ENCODE measurements around the gene PNMA6E. TPM values are rescaled to one million over a fixed set of nuclear protein-coding genes. Genes with fewer than 3 reads are reported as not detected.

Gene PNMA6E
- total and polyA plus RNA-seq, 2 of the 13 experiments (the other 11 are each of a cell fraction or from before 2014, with no cell fraction given), result not detected

GRCh38 chrX:153443476-153444332, 42.6 kb upstream of the PNMA6E start (continued):
- TF ChIP-seq, protein P1, sequence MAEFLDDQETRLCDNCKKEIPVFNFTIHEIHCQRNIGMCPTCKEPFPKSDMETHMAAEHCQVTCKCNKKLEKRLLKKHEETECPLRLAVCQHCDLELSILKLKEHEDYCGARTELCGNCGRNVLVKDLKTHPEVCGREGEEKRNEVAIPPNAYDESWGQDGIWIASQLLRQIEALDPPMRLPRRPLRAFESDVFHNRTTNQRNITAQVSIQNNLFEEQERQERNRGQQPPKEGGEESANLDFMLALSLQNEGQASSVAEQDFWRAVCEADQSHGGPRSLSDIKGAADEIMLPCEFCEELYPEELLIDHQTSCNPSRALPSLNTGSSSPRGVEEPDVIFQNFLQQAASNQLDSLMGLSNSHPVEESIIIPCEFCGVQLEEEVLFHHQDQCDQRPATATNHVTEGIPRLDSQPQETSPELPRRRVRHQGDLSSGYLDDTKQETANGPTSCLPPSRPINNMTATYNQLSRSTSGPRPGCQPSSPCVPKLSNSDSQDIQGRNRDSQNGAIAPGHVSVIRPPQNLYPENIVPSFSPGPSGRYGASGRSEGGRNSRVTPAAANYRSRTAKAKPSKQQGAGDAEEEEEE (CRISPR knock-in tag; IDR thresholded peaks at IDR 0.05; ENCODE audit: borderline replicate concordance), result no peak

DNA sequence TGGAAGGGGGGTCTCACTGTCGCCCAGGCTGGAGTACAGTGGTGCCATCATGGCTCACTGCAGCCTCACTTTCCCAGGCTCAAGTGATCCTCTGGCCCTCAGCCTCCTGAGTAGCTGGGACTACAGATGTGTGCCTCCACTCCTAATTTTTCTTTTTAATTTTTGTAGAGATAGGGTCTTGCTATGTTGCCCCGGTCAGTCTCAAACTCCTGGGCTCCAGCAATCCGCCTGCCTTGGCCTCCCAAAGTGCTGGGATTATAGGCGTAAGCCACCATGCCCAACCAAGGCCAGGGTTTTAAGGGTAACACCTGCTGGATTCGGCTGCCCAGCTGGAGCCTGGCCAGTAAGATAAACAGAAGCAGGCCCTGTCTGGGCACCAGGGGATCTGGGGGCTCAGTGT, 41.3 kb upstream of the PNMA6E start:
- H3K27me3 ChIP-seq (ENCODE audit: control insufficient read depth in 1 of 2, insufficient read depth in 2 of 2, low read length in 2 of 2), result no peaks in the 10 kb centered on the region; a peak in 1 of 5 replicates
- no peaks in the 10 kb centered on the region for H3K9me3 ChIP-seq (ENCODE audit: low read length)
- no peak overlapping the region for H3K9ac ChIP-seq (ENCODE audit: insufficient read depth, low read depth, low read length)
- H3K27ac ChIP-seq (ENCODE audit: extremely low read length, insufficient read depth, low read length), result no peak overlapping the region
- POLR2A ChIA-PET, result no interaction called here
- no peaks in the 10 kb centered on the region for H3K79me2 ChIP-seq (ENCODE audit: insufficient read depth, low read length)
- TF ChIP-seq ZNF781 (CRISPR knock-in tag; IDR thresholded peaks at IDR 0.05; ENCODE audit: borderline replicate concordance, not compliant biosample characterization) (no peak), WIZ (CRISPR knock-in tag; IDR thresholded peaks at IDR 0.05) (no peak), KMT2B (CRISPR knock-in tag; IDR thresholded peaks at IDR 0.05) (no peak), KLF11 (CRISPR knock-in tag; IDR thresholded peaks at IDR 0.05) (no peak), NR2F2 (IDR thresholded peaks at IDR 0.05; ENCODE audit: borderline replicate concordance, low read depth) (no peak), NFYC (CRISPR knock-in tag; IDR thresholded peaks at IDR 0.05) (no peak)
- TF ChIP-seq, protein P2, sequence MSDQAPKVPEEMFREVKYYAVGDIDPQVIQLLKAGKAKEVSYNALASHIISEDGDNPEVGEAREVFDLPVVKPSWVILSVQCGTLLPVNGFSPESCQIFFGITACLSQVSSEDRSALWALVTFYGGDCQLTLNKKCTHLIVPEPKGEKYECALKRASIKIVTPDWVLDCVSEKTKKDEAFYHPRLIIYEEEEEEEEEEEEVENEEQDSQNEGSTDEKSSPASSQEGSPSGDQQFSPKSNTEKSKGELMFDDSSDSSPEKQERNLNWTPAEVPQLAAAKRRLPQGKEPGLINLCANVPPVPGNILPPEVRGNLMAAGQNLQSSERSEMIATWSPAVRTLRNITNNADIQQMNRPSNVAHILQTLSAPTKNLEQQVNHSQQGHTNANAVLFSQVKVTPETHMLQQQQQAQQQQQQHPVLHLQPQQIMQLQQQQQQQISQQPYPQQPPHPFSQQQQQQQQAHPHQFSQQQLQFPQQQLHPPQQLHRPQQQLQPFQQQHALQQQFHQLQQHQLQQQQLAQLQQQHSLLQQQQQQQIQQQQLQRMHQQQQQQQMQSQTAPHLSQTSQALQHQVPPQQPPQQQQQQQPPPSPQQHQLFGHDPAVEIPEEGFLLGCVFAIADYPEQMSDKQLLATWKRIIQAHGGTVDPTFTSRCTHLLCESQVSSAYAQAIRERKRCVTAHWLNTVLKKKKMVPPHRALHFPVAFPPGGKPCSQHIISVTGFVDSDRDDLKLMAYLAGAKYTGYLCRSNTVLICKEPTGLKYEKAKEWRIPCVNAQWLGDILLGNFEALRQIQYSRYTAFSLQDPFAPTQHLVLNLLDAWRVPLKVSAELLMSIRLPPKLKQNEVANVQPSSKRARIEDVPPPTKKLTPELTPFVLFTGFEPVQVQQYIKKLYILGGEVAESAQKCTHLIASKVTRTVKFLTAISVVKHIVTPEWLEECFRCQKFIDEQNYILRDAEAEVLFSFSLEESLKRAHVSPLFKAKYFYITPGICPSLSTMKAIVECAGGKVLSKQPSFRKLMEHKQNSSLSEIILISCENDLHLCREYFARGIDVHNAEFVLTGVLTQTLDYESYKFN (CRISPR knock-in tag; conservative IDR thresholded peaks at IDR 0.05), result no peak
- FAIRE-seq (no peak), DNase-seq (ENCODE audit: low spot score) (no peak), ATAC-seq (no peak)
- H3K4me1 ChIP-seq (ENCODE audit: insufficient read depth, low read length), result no peaks in the 10 kb centered on the region
- no peak overlapping the region for H3K4me3 ChIP-seq (replicated peaks in 1 of 3; ENCODE audit: insufficient read depth in 1 of 3, low read depth in 2 of 3, low read length in 3 of 3)
- no TSS peak for BruUV-seq (replicated peaks)
- CTCF ChIA-PET (ENCODE audit: low intra/inter-chr PET ratio, low total read pairs), result no interaction called here
- WGBS (ENCODE audit: low lambda C conversion rate), result 0% methylated on average over 1 of the region's 5 CpGs
- H4K20me1 ChIP-seq (ENCODE audit: insufficient read depth, low read length), result no peaks in the 10 kb centered on the region
- no peak overlapping the region for H2AFZ ChIP-seq (ENCODE audit: low read length)
- no peak overlapping the region for H3K4me2 ChIP-seq (ENCODE audit: low read depth, low read length)
- H3K36me3 ChIP-seq (replicated peaks in 1 of 2; ENCODE audit: control insufficient read depth in 1 of 2, insufficient read depth in 2 of 2, low read length in 2 of 2), result no peaks in the 10 kb centered on the region
- intact Hi-C loops (cut with micrococcal nuclease; ENCODE audit: unreplicated experiment) (no loop called here), in situ Hi-C loops (cut with HindIII; ENCODE audit: extremely low pct_ligation_motif_present, low pct_unique_long_range_greater_than_20kb) (no loop called here)

All from HepG2 (cell line).